Uterus (tissue), 4 donors: ENCODE measurements around the gene CA4. TPM values are rescaled to one million over a fixed set of nuclear protein-coding genes. Genes with fewer than 3 reads are reported as not detected.

ENCODE experiments used
- DNase-seq, 2 donors: peaks; one replicate each; pipeline ENCODE4 v3.0.0-alpha.2; 2019 to 2020
- H3K27ac ChIP-seq, 2 donors: fragments of 200-600 bp; sonication (generic); 1 replicate in 1 of 2; 2 replicates in 1 of 2; pipeline ENCODE4 v1.5.1; 2016 to 2018
- H3K27me3 ChIP-seq, 2 donors: fragments of 200-600 bp; sonication (generic); one replicate each; pipeline ENCODE4 v1.5.1; 2018 to 2019; ENCODE audit warnings: control low read depth in 1 of 2
- H3K36me3 ChIP-seq, 2 donors: fragments of 200-600 bp; sonication (generic); one replicate each; pipeline ENCODE4 v1.5.1; 2019; ENCODE audit warnings: control low read depth in 1 of 2
- H3K4me1 ChIP-seq, 2 donors: fragments of 200-600 bp; sonication (generic); one replicate each; pipeline ENCODE4 v1.5.1; 2018 to 2019; ENCODE audit warnings: control low read depth in 1 of 2
- H3K4me3 ChIP-seq, 2 donors: fragments of 200-600 bp; sonication (generic); 1 replicate in 1 of 2; 2 replicates in 1 of 2; pipeline ENCODE4 v1.5.1; 2018 to 2019; ENCODE audit warnings: mild to moderate bottlenecking in 1 of 2
- H3K9me3 ChIP-seq, 2 donors: fragments of 200-600 bp; sonication (generic); one replicate each; pipeline ENCODE4 v1.5.1; 2019; ENCODE audit warnings: control low read depth in 1 of 2
- POLR2A ChIP-seq, 2 donors: fragments of 450-650 bp; IDR thresholded peaks; one replicate each; pipeline ENCODE4 v1.6.1; 2016; ENCODE audit warnings: antibody characterized with exemption in 2 of 2, mild to moderate bottlenecking in 1 of 2, moderate library complexity in 1 of 2
- intact Hi-C: fragments of 100-400 bp; cut with DNase I; formaldehyde crosslinking; loops from one replicate; pipeline ENCODE4 v1.15.1; 2023; ENCODE audit warnings: low total_unique reads
- total RNA-seq, 4 donors: library from RNA; depleted of rRNA in 3 of 4; stranded (reverse); fragments of >200 nt in 3 of 4; gene quantifications; one replicate each; pipeline versions ENCODE4 v1.1.0 to v1.2.4, GENCODE V29; 2014 to 2023
- TF ChIP-seq, protein P1 (sequence below), 4 experiments: fragments of 200-600 bp in 2 of 4; fragments of 450-650 bp in 2 of 4; sonication (generic) in 2 of 4; IDR thresholded peaks; one replicate each; pipeline ENCODE4 v1.5.1; 2016 to 2019; ENCODE audit warnings: antibody characterized with exemption in 4 of 4, mild to moderate bottlenecking in 2 of 4, moderate library complexity in 1 of 4
- donor health status: DM: yes; HTN: yes; CAD: no.

CA4 gene
- total RNA-seq, 4 donors from 2014 or later, result 2.6 to 22.5 (median 11.0) TPM

GRCh38 chr17:60146206-60146605 is 3.6 kb upstream of the CA4 start:
- Histone ChIP-seq H3K36me3 (no peaks in the 10 kb centered on the region), H3K9me3 (no peaks in the 10 kb centered on the region), H3K27ac (no peak overlapping the region), H3K4me3 (no peak overlapping the region), H3K27me3 (peaks cover 6 to 40% of the 10 kb centered on the region in 2 donors), H3K4me1 (no peaks in the 10 kb centered on the region)
- intact Hi-C loops, result no loop called here
- DNase-seq, result no peak
- TF ChIP-seq, protein P1, sequence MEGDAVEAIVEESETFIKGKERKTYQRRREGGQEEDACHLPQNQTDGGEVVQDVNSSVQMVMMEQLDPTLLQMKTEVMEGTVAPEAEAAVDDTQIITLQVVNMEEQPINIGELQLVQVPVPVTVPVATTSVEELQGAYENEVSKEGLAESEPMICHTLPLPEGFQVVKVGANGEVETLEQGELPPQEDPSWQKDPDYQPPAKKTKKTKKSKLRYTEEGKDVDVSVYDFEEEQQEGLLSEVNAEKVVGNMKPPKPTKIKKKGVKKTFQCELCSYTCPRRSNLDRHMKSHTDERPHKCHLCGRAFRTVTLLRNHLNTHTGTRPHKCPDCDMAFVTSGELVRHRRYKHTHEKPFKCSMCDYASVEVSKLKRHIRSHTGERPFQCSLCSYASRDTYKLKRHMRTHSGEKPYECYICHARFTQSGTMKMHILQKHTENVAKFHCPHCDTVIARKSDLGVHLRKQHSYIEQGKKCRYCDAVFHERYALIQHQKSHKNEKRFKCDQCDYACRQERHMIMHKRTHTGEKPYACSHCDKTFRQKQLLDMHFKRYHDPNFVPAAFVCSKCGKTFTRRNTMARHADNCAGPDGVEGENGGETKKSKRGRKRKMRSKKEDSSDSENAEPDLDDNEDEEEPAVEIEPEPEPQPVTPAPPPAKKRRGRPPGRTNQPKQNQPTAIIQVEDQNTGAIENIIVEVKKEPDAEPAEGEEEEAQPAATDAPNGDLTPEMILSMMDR (IDR thresholded peaks at IDR 0.05), result no peak
- TF ChIP-seq POLR2A (IDR thresholded peaks at IDR 0.05), result no peak

GRCh38 chr17:60147553-60148223 is 2.1 kb upstream of the CA4 start:
- H3K36me3 ChIP-seq, result no peaks in the 10 kb centered on the region
- no peak for TF ChIP-seq POLR2A (IDR thresholded peaks at IDR 0.05)
- TF ChIP-seq, protein P1 (IDR thresholded peaks at IDR 0.05), result no peak
- intact Hi-C loops, result no loop called here
- DNase-seq, result no peak
- no peak overlapping the region for H3K4me3 ChIP-seq
- H3K9me3 ChIP-seq, result no peaks in the 10 kb centered on the region
- H3K27me3 ChIP-seq, result peaks cover 5 to 35% of the 10 kb centered on the region in 2 donors
- no peaks in the 10 kb centered on the region for H3K4me1 ChIP-seq
- H3K27ac ChIP-seq, result no peak overlapping the region

GRCh38 chr17:60148373-60148772 is 1.4 kb upstream of the CA4 start:
- H3K36me3 ChIP-seq, result no peaks in the 10 kb centered on the region
- no peak for DNase-seq
- peaks cover 5 to 35% of the 10 kb centered on the region in 2 donors for H3K27me3 ChIP-seq
- no peak overlapping the region for H3K4me3 ChIP-seq
- no peaks in the 10 kb centered on the region for H3K9me3 ChIP-seq
- H3K27ac ChIP-seq, result no peak overlapping the region
- TF ChIP-seq, protein P1 (IDR thresholded peaks at IDR 0.05), result no peak
- no peak for TF ChIP-seq POLR2A (IDR thresholded peaks at IDR 0.05)
- intact Hi-C loops, result no loop called here
- peaks cover 0 to 2% of the 10 kb centered on the region in 2 donors for H3K4me1 ChIP-seq

DNA sequence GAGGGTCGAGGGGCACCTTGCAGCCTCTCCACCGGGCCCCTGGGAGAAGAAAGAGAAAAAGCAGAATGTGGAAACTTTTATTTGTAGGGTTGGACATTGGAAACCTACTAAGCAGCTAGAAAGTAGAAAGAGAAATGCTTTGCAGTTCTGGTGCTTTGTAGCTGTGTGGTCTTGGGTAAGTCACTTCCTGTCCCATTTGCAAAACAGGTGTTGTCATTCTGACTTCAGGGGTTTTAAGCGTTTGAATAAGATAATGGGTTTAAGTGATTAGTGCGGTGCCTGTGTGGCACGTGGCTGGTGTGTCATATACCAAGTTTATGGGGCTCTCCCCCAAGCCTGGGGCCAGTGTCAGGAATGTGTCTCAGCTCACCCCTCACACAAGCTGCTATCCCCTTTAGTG is 1.6 kb downstream of the CA4 start:
- H3K9me3 ChIP-seq, result no peaks in the 10 kb centered on the region
- H3K27me3 ChIP-seq, result peaks cover 5 to 35% of the 10 kb centered on the region in 2 donors
- no peak overlapping the region for H3K4me3 ChIP-seq
- no peak for TF ChIP-seq POLR2A (IDR thresholded peaks at IDR 0.05)
- TF ChIP-seq, protein P1 (IDR thresholded peaks at IDR 0.05), result no peak
- H3K36me3 ChIP-seq, result no peaks in the 10 kb centered on the region
- H3K27ac ChIP-seq, result no peak overlapping the region
- intact Hi-C loops, result no loop called here
- no peak for DNase-seq
- H3K4me1 ChIP-seq, result peaks cover 0 to 7% of the 10 kb centered on the region in 2 donors

- no peaks in the 10 kb centered on the region for H3K36me3 ChIP-seq
- TF ChIP-seq POLR2A (IDR thresholded peaks at IDR 0.05), result no peak
- TF ChIP-seq, protein P1 (IDR thresholded peaks at IDR 0.05), result no peak
- DNase-seq, result no peak
- intact Hi-C loops, result no loop called here
- peaks cover 0 to 7% of the 10 kb centered on the region in 2 donors for H3K4me1 ChIP-seq
- H3K4me3 ChIP-seq, result no peak overlapping the region
- peaks cover 5 to 19% of the 10 kb centered on the region in 2 donors for H3K27me3 ChIP-seq
- H3K9me3 ChIP-seq, result no peaks in the 10 kb centered on the region
- peak overlapping the region in 1 of 2 donors; percentile 26 for H3K27ac ChIP-seq
Measured at GRCh38 chr17:60153606-60154390, 4.0 kb downstream of the CA4 start.
